Loucy (cell line): ENCODE data around the gene TDRD5.

Experiments
- H2AFZ ChIP-seq: fragments of 200-600 bp; sonication (generic); 2 replicates; pipeline ENCODE4 v1.6.0; 2016; ENCODE audit warnings: antibody characterized with exemption, mild to moderate bottlenecking, low read length, moderate library complexity
- H3F3A ChIP-seq: fragments of 200-600 bp; 2 replicates; pipeline ENCODE4 v1.6.0; 2016; ENCODE audit warnings: antibody characterized with exemption, low read depth, mild to moderate bottlenecking
- H3K27me3 ChIP-seq: fragments of 200-600 bp; sonication (generic); 2 replicates; pipeline ENCODE4 v1.6.1; 2014; ENCODE audit warnings: low read length, mild to moderate bottlenecking; ENCODE audit not compliant: insufficient read depth, poor library complexity, severe bottlenecking
- H3K36me3 ChIP-seq: fragments of 200-600 bp; sonication (generic); 2 replicates; pipeline ENCODE4 v1.6.1; 2016; ENCODE audit warnings: low read length; ENCODE audit not compliant: insufficient read depth
- H3K4me1 ChIP-seq: fragments of 200-600 bp; sonication (generic); 2 replicates; pipeline ENCODE4 v1.5.1; 2014; ENCODE audit warnings: low read length, mild to moderate bottlenecking; ENCODE audit not compliant: insufficient read depth, poor library complexity, severe bottlenecking
- H3K4me2 ChIP-seq: fragments of 200-600 bp; sonication (generic); 2 replicates; pipeline ENCODE4 v1.6.0; 2014; ENCODE audit warnings: antibody characterized with exemption, low read length, low read depth, mild to moderate bottlenecking; ENCODE audit not compliant: poor library complexity, severe bottlenecking
- H3K4me3 ChIP-seq: fragments of 200-600 bp; sonication (generic); 2 replicates; pipeline ENCODE4 v1.5.1; 2014; ENCODE audit warnings: low read length, mild to moderate bottlenecking, mixed read lengths; ENCODE audit not compliant: poor library complexity, severe bottlenecking
- H3K79me2 ChIP-seq: fragments of 200-600 bp; sonication (generic); 2 replicates; pipeline ENCODE4 v1.6.1; 2014; ENCODE audit warnings: low read length; ENCODE audit not compliant: insufficient read depth
- H3K9ac ChIP-seq: fragments of 200-600 bp; sonication (generic); 2 replicates; pipeline ENCODE4 v1.6.0; 2014; ENCODE audit warnings: mild to moderate bottlenecking, low read depth, low read length, moderate library complexity; ENCODE audit not compliant: poor library complexity, severe bottlenecking
- H3K9me2 ChIP-seq: fragments of 200-600 bp; sonication (generic); replicated peaks from 2 replicates; pipeline ENCODE4 v1.6.1; 2016; ENCODE audit warnings: low read depth, low read length, mixed read lengths
- H3K9me3 ChIP-seq: fragments of 200-600 bp; sonication (generic); 2 replicates; pipeline ENCODE4 v1.6.1; 2014; ENCODE audit warnings: mild to moderate bottlenecking, antibody characterized with exemption, low read length, low read depth; ENCODE audit not compliant: insufficient read depth
- H4K20me1 ChIP-seq: fragments of 200-600 bp; sonication (generic); 2 replicates; pipeline ENCODE4 v1.6.0; 2014; ENCODE audit warnings: antibody characterized with exemption, low read length, mild to moderate bottlenecking; ENCODE audit not compliant: insufficient read depth, poor library complexity, severe bottlenecking
- EZH2phosphoT487 ChIP-seq: fragments of 200-600 bp; IDR thresholded peaks from 2 replicates; pipeline ENCODE4 v1.6.1; 2018; ENCODE audit warnings: antibody characterized with exemption, mild to moderate bottlenecking, moderate library complexity, borderline replicate concordance
- TF ChIP-seq, protein P1 (sequence below): fragments of 200-600 bp; sonication (generic); conservative IDR thresholded peaks from 2 replicates; pipeline ENCODE4 v1.5.1; 2014; ENCODE audit warnings: mild to moderate bottlenecking, antibody characterized with exemption, low read length

Gene TDRD5

DNA sequence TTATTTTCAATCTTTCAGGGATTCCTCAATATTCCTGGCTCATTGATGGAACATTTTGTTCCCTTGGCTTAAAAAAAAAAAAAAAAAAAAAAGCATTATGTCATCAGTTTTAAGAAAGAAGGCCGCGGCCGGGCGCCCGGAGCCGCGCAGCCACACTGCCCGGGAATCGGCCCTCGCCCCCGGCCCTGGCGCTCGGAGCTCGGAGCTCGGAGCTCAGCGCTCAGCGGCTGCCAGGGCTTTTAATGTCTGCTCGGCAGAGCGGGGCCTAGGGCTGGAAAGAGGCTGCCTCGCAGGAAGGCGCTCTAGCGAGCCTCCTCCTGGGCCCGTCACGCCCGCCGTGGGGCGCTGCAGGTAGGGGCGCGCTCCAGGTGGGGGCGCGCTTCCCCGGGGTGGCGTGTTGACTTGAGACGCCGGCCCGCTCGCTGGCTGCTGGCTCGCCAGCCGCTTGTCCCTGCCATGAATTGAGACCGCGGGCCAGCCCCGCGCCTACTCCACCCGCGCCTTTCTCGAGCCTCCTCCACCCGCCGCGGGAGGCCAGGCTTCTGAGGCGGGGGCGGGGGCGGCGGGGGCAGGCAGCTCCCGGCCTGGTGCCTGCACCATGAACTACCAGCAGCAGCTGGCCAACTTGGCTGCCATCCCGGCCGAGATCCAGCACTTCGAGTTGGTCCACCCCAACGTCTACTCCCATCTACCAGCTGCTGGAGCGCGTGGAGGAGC, 5.4 kb upstream of the TDRD5 start:
- no peak overlapping the region for H3K4me2 ChIP-seq
- H3K27me3 ChIP-seq: no peaks in the 10 kb centered on the region
- no peaks in the 10 kb centered on the region for H3K79me2 ChIP-seq
- no peak overlapping the region for H3K4me3 ChIP-seq
- no peak for TF ChIP-seq EZH2phosphoT487
- TF ChIP-seq, protein P1, sequence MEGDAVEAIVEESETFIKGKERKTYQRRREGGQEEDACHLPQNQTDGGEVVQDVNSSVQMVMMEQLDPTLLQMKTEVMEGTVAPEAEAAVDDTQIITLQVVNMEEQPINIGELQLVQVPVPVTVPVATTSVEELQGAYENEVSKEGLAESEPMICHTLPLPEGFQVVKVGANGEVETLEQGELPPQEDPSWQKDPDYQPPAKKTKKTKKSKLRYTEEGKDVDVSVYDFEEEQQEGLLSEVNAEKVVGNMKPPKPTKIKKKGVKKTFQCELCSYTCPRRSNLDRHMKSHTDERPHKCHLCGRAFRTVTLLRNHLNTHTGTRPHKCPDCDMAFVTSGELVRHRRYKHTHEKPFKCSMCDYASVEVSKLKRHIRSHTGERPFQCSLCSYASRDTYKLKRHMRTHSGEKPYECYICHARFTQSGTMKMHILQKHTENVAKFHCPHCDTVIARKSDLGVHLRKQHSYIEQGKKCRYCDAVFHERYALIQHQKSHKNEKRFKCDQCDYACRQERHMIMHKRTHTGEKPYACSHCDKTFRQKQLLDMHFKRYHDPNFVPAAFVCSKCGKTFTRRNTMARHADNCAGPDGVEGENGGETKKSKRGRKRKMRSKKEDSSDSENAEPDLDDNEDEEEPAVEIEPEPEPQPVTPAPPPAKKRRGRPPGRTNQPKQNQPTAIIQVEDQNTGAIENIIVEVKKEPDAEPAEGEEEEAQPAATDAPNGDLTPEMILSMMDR: no peak
- no peaks in the 10 kb centered on the region for H3K9me3 ChIP-seq
- H4K20me1 ChIP-seq: no peaks in the 10 kb centered on the region
- H3K4me1 ChIP-seq: no peaks in the 10 kb centered on the region
- no peaks in the 10 kb centered on the region for H3K36me3 ChIP-seq
- H3K9me2 ChIP-seq: no peaks in the 10 kb centered on the region
- no peak overlapping the region for H2AFZ ChIP-seq
- H3K9ac ChIP-seq: no peak overlapping the region
- no peaks in the 10 kb centered on the region for H3F3A ChIP-seq

- H3K36me3 ChIP-seq: no peaks in the 10 kb centered on the region
- no peaks in the 10 kb centered on the region for H3F3A ChIP-seq
- no peaks in the 10 kb centered on the region for H3K27me3 ChIP-seq
Observed at GRCh38 chr1:179587336-179587735, 4.3 kb upstream of the TDRD5 start.

DNA sequence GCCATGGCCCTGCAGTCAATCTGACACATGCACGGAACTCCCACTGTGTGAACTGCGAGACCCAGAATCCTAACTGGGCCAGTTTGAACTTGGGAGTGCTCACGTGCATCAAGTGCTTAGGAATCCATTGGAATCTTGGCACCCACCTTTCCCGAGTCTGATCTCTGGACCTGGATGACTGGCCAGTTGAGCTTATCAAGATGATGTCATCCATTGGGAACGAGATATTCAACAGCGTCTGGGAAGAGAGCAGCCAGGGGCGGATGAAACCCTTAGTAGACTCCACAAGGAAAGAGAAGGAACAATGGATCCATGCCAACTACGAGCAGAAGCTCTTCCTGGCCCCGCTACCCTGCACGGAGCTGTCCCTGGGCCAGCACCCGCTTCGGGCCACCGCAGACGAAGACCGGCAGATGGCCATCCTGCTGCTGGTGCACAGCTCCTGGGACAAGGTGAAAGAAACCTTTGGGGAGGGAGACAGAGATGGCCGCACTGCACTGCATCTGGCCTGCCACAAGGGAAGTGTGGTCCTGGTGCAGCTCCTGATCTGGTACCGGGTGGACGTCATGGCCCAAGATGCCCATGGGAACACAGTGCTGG, 3.1 kb upstream of the TDRD5 start:
- no peaks in the 10 kb centered on the region for H3K36me3 ChIP-seq
- H3K4me1 ChIP-seq: no peaks in the 10 kb centered on the region
- H4K20me1 ChIP-seq: no peaks in the 10 kb centered on the region
- no peak overlapping the region for H2AFZ ChIP-seq
- H3F3A ChIP-seq: no peaks in the 10 kb centered on the region
- H3K4me2 ChIP-seq: no peak overlapping the region
- H3K9me2 ChIP-seq: no peaks in the 10 kb centered on the region
- no peak for TF ChIP-seq EZH2phosphoT487
- TF ChIP-seq, protein P1: no peak
- no peak overlapping the region for H3K9ac ChIP-seq
- no peak overlapping the region for H3K4me3 ChIP-seq
- H3K27me3 ChIP-seq: no peaks in the 10 kb centered on the region
- H3K79me2 ChIP-seq: no peaks in the 10 kb centered on the region
- no peaks in the 10 kb centered on the region for H3K9me3 ChIP-seq

More at GRCh38 chr1:179587336-179587735, 4.3 kb upstream of the TDRD5 start:
- no peak overlapping the region for H2AFZ ChIP-seq
- no peaks in the 10 kb centered on the region for H3K9me3 ChIP-seq
- H3K79me2 ChIP-seq: no peaks in the 10 kb centered on the region
- H4K20me1 ChIP-seq: no peaks in the 10 kb centered on the region
- H3K9ac ChIP-seq: no peak overlapping the region
- H3K9me2 ChIP-seq: no peaks in the 10 kb centered on the region
- H3K4me1 ChIP-seq: no peaks in the 10 kb centered on the region
- TF ChIP-seq, protein P1: no peak
- TF ChIP-seq EZH2phosphoT487: no peak
- H3K4me3 ChIP-seq: no peak overlapping the region
- H3K4me2 ChIP-seq: no peak overlapping the region
